ENCODE measurements around the gene RNF5. TPM values are rescaled to one million over a fixed set of nuclear protein-coding genes. Genes with fewer than 3 reads are reported as not detected.

The RNF5 gene
- total and polyA plus RNA-seq, 2 of the 4 experiments (the other 2 are of a cell fraction), result 18.8 to 41.4 TPM

- Histone ChIP-seq H2AK9ac (replicated peaks; ENCODE audit: low read depth, low read length, poor library complexity) (peak overlapping the region; percentile 88), H2BK120ac (ENCODE audit: low read depth, low read length) (no peak overlapping the region), H2BK15ac (ENCODE audit: low read depth, low read length) (no peak overlapping the region), H3K4ac (ENCODE audit: low read depth, low read length) (no peak overlapping the region), H3K4me2 (ENCODE audit: low read depth, low read length) (no peak overlapping the region), H4K91ac (ENCODE audit: insufficient read depth, low read depth, low read length) (no peak overlapping the region), H3K79me1 (ENCODE audit: low read depth in 1 of 2, low read length in 2 of 2) (peaks cover 18 to 43% of the 10 kb centered on the region in 2 experiments), H3K14ac (replicated peaks; ENCODE audit: low read depth, low read length) (no peak overlapping the region), H3K4me1 (ENCODE audit: control insufficient read depth, insufficient read depth, low read length) (peaks cover 15% of the 10 kb centered on the region), H3K27me3 (ENCODE audit: control insufficient read depth, insufficient read depth, low read length) (no peaks in the 10 kb centered on the region), H2AK5ac (ENCODE audit: low read depth, low read length) (no peak overlapping the region), H3K27ac (ENCODE audit: insufficient read depth, low read length) (no peak overlapping the region), H3K36me3 (ENCODE audit: control insufficient read depth, insufficient read depth, low read length) (no peaks in the 10 kb centered on the region), H3K9me3 (ENCODE audit: control insufficient read depth, insufficient read depth, low read length) (no peaks in the 10 kb centered on the region), H3K23ac (ENCODE audit: low read depth, low read length) (no peak overlapping the region), H3K4me3 (ENCODE audit: insufficient read depth, low read depth, low read length) (no peak overlapping the region), H3K56ac (ENCODE audit: extremely low read depth, insufficient read depth, low read length) (no peak overlapping the region), H3K9me1 (ENCODE audit: insufficient read depth, low read length) (peaks cover 25% of the 10 kb centered on the region), H3K9ac (ENCODE audit: low read depth, low read length) (no peak overlapping the region), H2BK5ac (ENCODE audit: low read depth, low read length, poor library complexity, severe bottlenecking) (no peak overlapping the region), H4K8ac (ENCODE audit: low read depth in 2 of 2, low read length in 2 of 2) (no peak overlapping the region; a peak in 1 of 4 replicates), H4K5ac (ENCODE audit: low read depth, low read length) (no peak overlapping the region), H4K20me1 (ENCODE audit: insufficient read depth, low read length) (no peaks in the 10 kb centered on the region), H3K18ac (ENCODE audit: low read depth, low read length) (no peak overlapping the region), H2AFZ (replicated peaks; ENCODE audit: low read length, poor library complexity) (peak overlapping the region; percentile 98), H2BK20ac (ENCODE audit: low read depth, low read length) (no peak overlapping the region)
- in situ Hi-C loops (cut with MboI; ENCODE audit: low sequenced_read_pairs) (loop anchor here (25.0 kb wide), 1 partner anchor 767 kb away; the partner anchor contains the start of genes BRD2 and HLA-DMA), intact Hi-C loops (cut with micrococcal nuclease) (loop anchor here (1.0 kb wide), 3 partner anchors 41 to 76 kb away; partner anchors contain the start of genes FKBPL and PPT2), dilution Hi-C loops (cut with HindIII; ENCODE audit: low sequenced_read_pairs, unreplicated experiment) (no loop called here)
- TF ChIP-seq MAZ (IDR thresholded peaks at IDR 0.05; ENCODE audit: borderline replicate concordance, low read depth, low read length) (peak; percentile 97; the same call in 1 of the 2 replicates), FOS (IDR thresholded peaks at IDR 0.05; ENCODE audit: low read depth, low read length) (no peak), MAFK (IDR thresholded peaks at IDR 0.05; ENCODE audit: low read depth, low read length) (no peak), MXI1 (IDR thresholded peaks at IDR 0.05; ENCODE audit: borderline replicate concordance, low read depth, low read length) (peak; percentile 90), BHLHE40 (IDR thresholded peaks at IDR 0.05; ENCODE audit: low read depth, low read length) (no peak), NFE2L2 (IDR thresholded peaks at IDR 0.05; ENCODE audit: low read depth, low read length) (no peak), RCOR1 (IDR thresholded peaks at IDR 0.05; ENCODE audit: insufficient replicate concordance, low read length) (no peak), SMC3 (IDR thresholded peaks at IDR 0.05; ENCODE audit: low read depth, low read length) (no peak), RFX5 (IDR thresholded peaks at IDR 0.05; ENCODE audit: low read depth, low read length) (no peak), CHD1 (IDR thresholded peaks at IDR 0.05; ENCODE audit: low read depth, low read length) (no peak), RAD21 (IDR thresholded peaks at IDR 0.05; ENCODE audit: low read length) (no peak), CEBPB (IDR thresholded peaks at IDR 0.05; ENCODE audit: low read depth, low read length) (no peak), ELK1 (IDR thresholded peaks at IDR 0.05; ENCODE audit: borderline replicate concordance, low read depth, low read length) (no peak), POLR2A (IDR thresholded peaks at IDR 0.05; ENCODE audit: low read depth, low read length) (no peak)
- TF ChIP-seq, protein P1, sequence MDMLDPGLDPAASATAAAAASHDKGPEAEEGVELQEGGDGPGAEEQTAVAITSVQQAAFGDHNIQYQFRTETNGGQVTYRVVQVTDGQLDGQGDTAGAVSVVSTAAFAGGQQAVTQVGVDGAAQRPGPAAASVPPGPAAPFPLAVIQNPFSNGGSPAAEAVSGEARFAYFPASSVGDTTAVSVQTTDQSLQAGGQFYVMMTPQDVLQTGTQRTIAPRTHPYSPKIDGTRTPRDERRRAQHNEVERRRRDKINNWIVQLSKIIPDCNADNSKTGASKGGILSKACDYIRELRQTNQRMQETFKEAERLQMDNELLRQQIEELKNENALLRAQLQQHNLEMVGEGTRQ (IDR thresholded peaks at IDR 0.05; ENCODE audit: low read depth, low read length), result peak; percentile 45
- TF ChIP-seq, protein P2, sequence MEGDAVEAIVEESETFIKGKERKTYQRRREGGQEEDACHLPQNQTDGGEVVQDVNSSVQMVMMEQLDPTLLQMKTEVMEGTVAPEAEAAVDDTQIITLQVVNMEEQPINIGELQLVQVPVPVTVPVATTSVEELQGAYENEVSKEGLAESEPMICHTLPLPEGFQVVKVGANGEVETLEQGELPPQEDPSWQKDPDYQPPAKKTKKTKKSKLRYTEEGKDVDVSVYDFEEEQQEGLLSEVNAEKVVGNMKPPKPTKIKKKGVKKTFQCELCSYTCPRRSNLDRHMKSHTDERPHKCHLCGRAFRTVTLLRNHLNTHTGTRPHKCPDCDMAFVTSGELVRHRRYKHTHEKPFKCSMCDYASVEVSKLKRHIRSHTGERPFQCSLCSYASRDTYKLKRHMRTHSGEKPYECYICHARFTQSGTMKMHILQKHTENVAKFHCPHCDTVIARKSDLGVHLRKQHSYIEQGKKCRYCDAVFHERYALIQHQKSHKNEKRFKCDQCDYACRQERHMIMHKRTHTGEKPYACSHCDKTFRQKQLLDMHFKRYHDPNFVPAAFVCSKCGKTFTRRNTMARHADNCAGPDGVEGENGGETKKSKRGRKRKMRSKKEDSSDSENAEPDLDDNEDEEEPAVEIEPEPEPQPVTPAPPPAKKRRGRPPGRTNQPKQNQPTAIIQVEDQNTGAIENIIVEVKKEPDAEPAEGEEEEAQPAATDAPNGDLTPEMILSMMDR (conservative IDR thresholded peaks at IDR 0.05; ENCODE audit: low read depth, low read length), result peak; percentile 49
- ATAC-seq (ENCODE audit: low read depth), result peak; percentile 92
- ChIA-PET CTCF (interaction anchor here (0.8 to 1.1 kb wide), 3 partner anchors 45 to 674 kb away, joined by 4 to 6 read pairs (median 4); no protein-coding TSS in a partner anchor), POLR2A (ENCODE audit: unreplicated experiment) (interaction anchor here (0.8 to 1.2 kb wide), 4 partner anchors 10 to 776 kb away, joined by 4 to 7 read pairs (median 4); no protein-coding TSS in a partner anchor)
- no TSS peak for BruUV-seq (replicated peaks)
- WGBS, 2 experiments (ENCODE audit: extremely low coverage in 2 of 2, insufficient read length in 1 of 2), result 0% methylated on average over 18 of the region's 25 CpGs; no CpG with 5 or more reads in 1 of the 2 experiments
- peak; percentile 99 for DNase-seq
These were observed 17.4 kb downstream of the RNF5 start for GRCh38 chr6:32195652-32195901.

All from IMR-90 (cell line).